NCI-H1694 (cell line): Measurements from ENCODE around the gene RNPEP.
"Not testable (repeated sequence)": the region's sequence is repeated elsewhere in the genome, so short reads cannot be mapped to it uniquely, and the experiment has no call there.

Experiments used
- DNase-seq: peaks from one replicate; lab custom pipeline; 2025; lab: John Stamatoyannopoulos, UW

RNPEP gene

DNA sequence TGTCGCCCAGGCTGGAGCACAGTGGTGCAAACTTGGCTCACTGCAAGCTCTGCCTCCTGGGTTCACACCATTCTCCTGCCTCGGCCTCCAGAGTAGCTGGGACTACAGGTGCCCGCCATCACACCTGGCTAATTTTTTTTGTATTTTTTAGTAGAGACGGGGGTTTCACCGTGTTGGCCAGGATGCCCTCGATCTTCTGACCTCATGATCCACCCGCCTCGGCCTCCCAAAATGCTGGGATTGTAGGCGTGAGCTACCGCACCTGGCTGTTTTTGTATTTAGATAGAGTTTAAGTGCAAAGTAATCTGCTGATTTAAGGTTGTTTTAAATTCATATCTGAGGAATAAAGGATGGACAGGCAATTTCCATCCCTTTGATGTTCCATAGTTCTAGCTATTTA lies 20.1 kb upstream of the RNPEP start:
- DNase-seq = not testable (repeated sequence)

DNA sequence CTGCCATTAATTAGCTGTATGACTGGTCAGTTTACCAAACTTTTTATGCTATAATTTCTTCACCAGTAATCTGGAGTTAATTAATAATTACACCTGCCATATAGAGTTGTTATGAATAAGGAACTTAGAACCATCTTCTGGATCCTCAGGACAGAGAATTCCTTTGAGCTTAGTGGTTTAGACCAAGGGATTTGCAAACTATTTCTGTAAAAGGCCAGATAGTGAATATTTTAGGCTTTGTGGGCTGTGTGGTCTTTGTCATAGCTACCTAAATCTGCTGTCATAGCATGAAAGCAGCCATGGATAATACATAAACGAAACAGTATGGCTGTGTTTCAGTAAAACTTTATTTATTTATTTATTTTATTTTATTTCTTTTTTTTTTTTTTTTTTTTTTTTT lies 18.2 kb upstream of the RNPEP start:
- DNase-seq = no peak

DNA sequence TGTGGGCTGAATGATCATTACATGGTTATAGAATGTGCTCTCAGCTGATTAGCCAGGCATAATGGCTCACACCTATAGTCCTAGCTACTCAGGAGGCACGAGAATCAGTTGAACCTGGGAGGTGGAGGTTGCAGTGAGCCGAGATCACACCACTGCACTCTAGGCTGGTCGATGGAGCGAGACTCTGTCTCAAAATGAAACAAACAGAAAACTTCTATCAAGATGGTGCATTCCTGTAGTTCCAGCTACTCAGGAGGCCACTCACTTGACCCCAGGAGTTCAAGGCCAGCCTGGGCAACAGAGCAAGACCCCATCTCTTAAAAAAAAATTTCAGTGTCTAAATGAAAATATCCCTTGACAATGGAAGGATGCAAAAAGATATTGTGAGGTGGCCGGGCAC lies 16.3 kb upstream of the RNPEP start:
- no peak for DNase-seq

DNA sequence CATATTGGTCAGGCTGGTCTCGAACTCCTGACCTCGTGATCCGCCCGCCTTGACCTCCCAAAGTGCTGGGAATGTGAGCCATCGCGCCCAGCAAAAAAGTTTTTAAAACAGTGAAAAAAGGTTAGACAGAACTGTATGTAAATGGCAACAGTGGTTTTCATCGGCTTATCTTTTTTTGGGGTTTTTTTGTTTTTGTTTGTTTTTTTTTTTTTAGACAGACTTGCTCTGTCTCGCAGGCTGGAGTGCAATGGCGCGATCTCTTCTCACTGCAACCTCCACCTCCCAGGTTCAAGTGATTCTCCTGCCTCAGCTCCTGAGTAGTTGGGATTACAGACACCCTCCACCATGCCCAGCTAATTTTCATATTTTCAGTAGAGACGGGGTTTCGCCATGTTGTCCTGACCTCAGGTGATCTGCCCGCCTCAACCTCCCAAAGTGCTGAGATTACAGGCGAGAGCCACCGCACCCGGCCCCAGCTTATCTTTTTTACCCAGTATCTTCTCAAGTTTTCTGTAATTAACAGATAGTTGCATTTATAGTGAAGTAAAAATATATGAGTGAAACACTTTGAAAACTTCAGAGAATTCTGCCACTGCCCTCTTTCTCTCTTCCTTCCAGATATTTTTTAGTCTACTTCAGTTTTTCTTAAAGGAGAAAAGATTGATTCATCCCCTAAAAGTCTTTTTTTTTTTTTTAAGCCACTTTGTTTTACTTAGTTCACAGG lies 14.1 kb upstream of the RNPEP start:
- no peak for DNase-seq

DNA sequence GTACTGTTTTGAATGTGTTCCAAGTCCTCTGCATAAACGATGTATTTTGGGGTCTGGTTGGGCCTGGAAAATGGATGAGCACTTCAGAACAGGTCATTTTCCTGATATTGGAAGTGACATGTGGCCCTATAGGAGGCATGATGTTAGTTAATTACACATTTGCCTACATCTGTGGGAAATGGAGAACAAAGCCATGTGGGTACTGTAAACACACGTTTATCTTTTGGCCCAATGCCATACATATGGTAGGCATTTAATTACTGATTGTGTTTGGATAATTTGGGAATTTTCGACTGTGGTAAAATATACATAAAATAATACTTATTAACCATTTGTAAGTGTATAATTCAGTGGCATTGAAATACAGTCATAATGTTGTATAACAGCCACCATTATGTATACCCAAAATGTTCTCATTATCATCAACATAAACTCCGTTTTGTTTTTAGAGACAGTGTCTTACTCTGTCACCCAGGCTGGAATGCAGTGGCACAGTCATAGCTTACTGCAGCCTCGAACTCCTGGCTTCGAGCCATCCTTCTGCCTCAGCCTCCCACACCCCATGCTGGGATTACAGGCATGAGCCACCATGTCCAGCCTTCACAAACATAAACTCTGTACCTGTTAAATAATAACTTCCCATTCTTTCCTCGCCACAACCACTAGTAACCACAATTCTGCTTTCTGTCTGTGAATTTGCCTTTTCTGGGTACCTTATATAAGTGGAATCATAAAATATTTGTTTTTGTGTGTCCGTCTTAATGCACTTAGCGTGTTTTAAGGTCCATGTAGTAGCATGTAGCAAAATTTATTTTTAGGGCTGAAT lies 11.9 kb upstream of the RNPEP start:
- DNase-seq = peak; percentile 23

DNA sequence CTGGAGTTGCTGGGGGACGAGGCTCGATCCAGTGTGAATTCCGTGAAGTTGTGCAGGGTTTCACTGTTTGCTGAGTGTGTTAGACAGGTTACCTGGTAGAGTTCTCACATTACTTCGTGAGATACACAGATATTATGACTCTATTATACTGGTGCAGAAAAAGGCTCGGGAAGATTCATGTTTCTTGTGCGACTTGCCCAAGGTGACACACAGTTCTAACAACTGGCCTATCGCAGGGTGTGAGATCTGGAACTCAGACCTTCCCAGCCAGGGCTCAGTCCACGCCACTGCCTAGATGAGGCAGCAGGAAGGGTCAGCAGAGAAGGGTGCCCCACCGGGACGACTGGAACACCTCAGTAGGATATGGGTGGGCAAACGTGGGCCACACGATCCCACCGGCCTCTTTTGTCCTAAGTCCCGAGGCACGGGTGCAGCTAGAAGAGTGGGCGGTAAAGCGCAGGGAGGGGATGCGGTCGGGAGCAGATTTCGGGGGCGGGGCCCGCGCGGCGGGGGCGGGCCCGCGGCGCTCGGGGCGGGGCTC lies 296 bp upstream of the RNPEP start:
- no peak for DNase-seq

DNA sequence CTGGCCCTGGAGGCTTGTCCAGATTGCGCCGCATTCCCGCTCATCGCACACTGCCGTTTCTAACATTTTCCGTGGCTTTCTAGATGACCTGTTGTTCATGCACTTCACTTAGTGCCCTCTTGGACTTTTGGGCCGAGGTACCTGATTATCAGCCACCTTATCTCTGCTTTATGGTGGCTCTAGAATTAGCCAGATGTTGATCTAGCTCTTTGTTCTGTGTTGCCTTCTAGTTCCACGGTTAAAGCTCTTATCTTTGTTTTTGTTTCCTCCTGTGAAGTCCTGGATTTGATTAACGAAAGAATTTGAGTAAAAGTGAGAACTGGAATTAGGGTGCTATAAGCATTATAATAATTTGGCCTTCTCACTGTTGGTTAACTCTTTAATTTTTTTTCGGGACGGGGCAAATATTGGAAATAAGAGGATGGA lies 945 bp downstream of the RNPEP start:
- no peak for DNase-seq

DNA sequence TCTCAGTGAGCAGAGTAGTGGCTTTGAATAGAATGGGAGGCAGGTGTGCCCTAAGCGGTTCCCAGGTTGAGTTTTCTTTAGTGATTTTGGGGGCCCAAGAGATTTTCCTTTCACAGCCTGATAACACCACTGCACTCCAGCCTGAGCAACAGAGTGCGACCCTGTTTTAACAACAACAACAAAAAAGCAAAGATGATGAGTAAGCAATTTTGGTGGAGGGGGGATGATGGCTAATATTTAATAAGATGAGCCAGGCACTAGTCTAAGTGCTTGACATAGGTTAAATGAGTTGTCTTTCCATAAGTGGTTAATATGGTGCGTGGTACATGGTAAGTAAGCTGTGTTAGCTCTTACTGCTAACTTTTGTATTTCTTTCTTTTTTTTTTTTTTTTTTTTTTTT lies 2.0 kb downstream of the RNPEP start:
- no peak for DNase-seq

DNA sequence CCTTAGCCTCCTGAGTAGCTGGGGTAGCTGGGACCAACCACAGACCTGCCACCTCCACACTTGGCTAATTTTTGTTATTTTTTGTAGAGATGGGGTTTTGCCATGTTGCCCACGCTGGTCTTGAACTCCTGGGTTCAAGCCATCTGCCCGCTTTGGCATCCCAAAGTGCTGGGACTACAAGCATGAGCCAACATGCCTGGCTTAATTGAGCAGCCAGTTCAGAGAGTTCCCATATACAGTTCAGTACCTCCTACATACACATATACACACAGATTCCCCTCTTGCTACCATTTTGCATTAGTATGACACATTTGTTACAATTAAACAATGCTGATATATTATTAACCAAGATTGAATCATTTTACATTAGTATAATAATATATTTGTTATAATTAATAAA lies 2.9 kb downstream of the RNPEP start:
- no peak for DNase-seq

DNA sequence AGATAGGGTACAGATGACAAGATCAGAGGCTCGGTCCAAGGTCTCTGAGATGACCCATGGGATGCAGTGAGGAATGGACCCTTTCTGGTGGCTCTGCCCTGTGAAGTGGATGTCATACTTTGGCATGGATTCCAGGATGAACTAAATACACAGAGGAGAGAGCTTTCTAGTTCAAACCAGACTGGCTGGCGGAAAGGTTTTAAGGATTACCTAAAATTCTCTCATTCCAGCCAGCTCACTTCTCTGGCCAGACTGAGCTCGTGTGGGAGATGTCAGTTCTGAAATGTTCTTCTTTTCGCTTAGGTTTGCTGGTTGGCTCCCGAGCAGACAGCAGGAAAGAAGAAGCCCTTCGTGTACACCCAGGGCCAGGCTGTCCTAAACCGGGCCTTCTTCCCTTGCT lies 6.2 kb downstream of the RNPEP start:
- DNase-seq = no peak

DNA sequence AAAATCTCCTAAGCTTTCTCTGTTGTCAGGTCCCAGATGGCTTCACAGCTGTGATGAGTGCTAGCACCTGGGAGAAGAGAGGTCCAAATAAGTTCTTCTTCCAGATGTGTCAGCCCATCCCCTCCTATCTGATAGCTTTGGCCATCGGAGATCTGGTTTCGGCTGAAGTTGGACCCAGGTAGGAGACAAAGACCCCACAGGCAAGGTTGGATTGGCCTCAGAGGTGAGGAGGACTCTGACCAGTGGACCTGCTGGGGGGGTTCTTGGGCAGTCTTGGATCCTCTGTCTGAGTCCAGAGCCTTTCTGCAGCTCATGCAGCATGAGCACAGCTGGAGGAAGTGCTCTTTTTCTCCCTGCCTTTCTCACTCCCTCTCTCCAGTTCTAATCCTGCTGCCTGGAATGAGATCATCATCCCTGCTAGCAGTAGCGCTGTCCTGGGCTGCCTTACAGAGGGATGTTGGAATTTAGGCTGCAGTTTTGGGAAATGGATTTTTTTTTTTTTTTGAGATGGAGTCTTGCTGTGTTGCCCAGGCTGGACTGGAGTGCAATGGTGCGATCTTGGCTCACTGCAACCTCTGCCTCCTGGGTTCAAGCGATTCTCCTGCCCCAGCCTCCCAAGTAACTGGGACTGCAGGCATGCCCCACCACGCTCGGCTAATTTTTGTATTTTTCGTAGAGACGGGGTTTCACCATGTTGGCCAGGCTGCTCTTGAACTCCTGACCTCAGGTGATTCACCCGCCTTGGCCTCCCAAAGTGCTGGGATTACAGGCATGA lies 7.1 kb downstream of the RNPEP start:
- DNase-seq = no peak

DNA sequence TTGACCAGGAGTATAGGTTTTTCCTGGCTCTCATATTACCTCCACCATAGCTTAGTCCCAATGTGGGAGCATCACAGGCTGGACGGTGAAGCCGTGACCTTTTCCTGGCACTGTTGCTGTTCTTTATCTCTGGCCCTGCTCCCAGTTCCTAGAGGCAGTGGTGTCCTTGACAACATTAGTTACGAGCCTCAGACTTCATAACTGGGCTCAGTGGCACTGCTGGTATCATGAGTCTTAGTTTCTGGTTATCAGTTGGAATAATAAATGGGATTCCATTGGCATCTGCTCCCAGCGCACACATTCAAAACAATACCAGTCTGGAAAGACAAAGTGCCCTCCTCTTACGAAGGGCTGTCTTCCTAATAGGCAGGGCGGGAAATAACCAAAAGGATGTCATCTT lies 8.0 kb downstream of the RNPEP start:
- no peak for DNase-seq

DNA sequence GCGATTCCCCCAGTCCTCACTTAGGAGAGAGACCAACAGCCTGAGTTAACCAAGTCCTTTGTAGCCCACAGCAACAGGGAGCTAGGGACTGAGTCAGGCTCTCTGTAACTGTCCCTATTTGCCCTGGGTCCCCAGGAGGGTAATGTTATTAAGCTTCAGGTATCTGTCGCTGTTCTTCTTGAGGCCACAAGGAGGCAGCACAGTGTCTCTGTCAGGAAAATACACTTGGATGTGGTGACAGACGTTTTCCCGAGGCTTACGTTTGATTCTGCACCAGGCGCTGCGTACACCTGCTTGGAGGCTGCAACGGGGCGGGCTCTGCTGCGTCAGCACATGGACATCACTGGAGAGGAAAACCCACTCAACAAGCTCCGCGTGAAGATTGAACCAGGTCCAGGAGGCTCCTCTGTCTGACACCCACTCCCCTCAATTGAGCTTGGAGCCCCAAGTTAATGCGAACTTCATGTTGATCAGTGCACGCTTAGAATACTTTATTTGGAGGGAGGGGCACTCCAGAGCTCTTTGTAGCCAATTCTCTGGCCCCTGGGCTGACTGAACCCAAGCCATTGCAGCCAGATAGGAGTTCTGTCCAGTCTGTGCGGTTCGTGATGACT lies 17.3 kb downstream of the RNPEP start:
- peak; percentile 64 for DNase-seq

DNA sequence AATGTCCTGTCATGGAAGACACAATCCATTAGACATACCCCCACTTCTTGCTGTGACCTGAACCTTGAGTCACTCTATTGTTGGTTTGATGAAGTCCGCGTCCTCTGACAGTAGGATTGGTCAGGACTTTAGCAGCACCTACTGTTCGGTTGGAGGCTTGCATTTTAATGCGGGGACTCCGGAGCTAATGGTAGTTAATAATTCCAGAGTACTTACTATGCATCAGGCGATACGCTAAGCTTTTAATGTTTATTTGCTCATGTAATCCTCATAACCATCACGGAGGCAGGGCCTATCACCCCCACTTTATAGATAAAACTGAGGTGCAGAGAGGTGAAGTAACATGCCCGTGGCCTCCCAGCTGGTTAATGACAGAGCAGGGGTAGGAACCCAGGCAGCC lies 20.1 kb downstream of the RNPEP start:
- no peak for DNase-seq

DNA sequence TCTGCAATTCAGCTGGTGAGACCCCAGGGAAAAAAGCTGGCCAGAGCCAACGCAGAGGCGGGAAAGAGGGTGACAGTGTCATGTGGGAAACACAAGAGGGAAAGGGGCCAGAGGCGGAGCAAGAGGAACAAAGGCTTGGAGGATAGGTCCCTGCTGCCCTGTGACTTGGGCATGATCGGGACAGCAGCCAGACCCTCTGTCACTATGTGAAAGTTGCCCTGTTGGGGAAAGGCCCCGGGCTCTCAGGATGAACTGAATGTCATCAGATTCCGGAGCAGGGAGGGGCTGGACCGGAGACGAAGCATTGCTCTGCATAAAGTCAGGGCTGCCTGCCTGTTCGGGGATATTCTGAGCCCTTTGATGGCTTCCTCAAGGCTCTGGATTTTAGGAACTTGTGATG lies 22.3 kb downstream of the RNPEP start:
- no peak for DNase-seq

DNA sequence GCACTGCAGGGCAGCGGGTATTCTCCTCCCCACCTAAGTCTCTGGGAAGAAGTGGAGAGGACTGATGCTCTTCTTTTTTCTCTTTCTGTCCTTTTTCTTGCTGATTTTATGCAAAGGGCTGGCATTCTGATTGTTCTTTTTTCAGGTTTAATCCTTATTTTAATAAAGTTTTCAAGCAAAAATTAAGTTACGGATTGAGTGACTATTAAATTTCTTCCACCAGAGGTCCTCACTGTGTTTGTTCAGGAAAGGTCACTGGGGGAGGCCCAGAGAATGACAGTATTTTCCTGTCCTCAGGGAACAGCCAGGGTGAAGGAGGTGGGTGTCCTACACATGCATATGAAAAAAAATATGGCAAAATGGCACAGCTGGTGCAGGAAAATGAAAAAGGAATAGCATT lies 23.5 kb downstream of the RNPEP start:
- DNase-seq = no peak

DNA sequence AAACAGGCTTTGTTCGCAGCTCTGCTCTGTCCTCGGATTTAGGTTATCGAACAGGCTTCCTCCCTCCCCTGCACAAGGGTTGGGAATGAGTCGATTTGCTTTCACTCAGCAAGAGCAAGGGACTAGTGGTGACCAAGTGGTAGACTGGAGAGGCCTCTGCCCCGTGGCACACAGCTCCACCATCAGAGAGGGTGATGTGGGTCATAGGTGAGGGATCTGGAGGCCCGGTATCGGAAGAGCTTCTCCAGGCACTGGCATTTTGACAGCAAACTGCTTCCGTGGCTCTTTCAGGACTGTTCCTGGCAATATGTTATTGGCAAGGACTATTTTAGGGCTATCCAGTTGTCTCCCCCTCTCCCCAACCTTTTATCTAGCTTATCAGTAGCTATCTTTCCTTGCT lies 24.9 kb downstream of the RNPEP start:
- DNase-seq = no peak

DNA sequence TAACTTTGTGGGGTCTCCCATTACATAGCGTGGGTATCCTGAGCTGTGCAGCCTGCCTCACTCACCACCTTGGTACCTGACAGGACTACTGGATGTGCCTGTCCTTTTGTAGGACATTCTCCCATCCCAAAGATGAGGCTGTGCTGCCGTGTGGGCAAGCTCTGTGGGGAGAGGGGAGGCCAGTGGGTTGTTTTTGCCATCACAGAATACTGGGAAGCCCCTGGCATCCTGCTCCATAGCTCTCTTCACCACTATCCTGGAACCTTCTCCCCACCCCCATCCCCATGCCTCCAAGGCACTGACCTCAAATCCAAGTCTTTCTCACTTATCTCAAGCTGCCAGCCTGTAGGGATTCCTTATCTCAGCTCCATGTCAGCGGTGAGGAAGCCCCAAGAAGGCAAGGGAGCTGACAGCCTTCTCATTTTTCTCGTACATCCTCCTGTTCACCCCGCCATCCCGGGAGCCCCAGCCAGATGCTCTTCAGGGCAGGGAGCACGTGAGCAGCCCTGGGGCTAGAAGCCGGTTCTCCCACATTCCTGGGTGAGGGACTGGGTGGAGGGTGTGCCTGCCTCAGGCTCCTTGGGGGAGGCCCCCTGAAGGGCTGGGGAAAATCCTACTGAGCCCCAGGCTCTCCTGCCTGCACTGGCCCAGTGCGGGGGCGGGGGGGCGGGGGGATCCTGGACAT lies 25.5 kb downstream of the RNPEP start:
- DNase-seq = no peak

DNA sequence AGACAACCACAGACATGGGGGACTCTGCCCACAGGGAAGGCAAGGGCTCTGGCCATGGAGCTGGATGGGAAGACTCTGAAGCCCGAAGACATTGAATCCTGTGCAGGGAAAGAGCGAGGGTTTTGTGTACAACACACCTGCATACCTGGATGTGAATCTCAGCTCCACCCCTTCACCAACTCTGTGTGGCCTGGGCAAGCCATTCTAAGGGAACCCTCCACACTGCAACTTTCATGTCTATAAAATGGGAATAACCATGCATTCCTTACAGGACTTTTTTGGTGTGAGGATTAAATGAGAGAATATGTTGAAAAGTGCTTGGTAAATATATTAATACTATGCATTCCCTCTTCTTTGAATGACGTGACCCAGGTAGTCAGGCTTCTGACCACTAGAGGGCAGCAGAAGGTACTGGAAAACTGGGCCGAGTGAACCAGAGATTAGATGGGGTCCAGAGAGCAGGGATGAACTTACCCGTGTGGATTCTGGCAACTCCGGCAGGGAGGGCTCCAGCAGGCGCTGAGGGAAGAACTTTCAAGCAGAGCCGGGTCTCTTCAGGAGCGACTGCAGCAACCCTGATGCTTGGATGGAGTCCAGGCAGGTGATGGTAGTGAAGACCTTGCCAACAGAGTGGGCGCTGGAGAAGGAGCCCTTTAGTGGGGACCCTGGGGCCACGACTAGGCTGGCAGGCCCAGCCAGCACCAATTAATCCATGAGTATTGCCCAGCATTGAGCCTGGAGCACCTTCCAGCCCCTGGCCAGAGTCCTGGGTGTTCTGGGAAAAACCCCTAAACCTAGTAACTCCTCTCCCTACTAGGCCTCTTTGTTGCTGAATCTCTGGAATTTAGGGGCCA lies 27.1 kb downstream of the RNPEP start:
- DNase-seq = peak; percentile 72

DNA sequence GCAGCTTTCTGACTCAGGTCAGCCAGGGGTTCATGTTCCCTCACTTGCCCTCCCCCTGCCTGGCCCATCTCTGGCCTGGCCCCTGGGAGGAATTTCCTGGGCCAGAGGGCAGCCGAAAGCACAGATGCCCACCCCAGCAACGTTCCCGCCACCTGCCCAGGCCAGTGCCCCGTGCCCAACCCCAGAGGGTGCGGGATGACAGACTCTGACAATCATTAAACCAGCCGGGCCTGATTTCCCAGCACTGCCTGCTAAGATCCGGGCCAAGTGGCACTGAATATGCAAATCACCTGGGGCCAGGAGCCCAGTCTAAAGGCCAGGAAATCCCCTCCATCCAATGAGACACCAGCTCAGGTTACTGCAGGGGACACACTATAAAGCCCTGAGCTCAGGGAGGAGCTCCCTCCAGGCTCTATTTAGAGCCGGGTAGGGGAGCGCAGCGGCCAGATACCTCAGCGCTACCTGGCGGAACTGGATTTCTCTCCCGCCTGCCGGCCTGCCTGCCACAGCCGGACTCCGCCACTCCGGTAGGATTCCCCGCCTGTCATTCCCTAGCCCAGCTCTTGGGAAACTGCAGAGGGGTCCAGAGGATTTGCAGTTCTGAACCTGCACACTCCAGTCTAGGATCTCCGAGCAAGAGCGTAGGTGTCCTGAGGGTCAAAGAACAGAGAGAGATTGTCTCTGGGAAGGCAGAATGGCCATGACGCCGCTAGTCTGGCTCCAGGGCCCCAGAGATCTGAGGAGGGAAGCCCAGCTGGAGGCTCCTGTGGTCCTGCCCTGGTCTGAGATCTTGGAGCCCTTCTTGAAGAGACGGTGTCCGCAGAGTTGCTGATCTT lies 27.9 kb downstream of the RNPEP start, which contains the start of gene ELF3:
Gene ELF3, plus strand, starts transcription at position 408 of the 836 bp plus-strand sequence. CDS start 550 bp downstream, outside the sequence.
- no peak for DNase-seq
